DND-41 (cell line): ENCODE results near the gene RBPJ.

Source experiments
- CTCF ChIP-seq: IDR thresholded peaks from 2 replicates; pipeline ENCODE4 v1.5.1; 2012; ENCODE audit warnings: borderline replicate concordance, low read length, moderate library complexity, mild to moderate bottlenecking; ENCODE audit not compliant: poor library complexity, severe bottlenecking; ENCODE audit errors: extremely low read depth
- EZH2 ChIP-seq: IDR thresholded peaks from 3 replicates; pipeline ENCODE4 v1.6.1; 2012; ENCODE audit warnings: borderline replicate concordance, low read depth, mild to moderate bottlenecking, moderate library complexity, low read length, inconsistent platforms; ENCODE audit not compliant: severe bottlenecking

GRCh38 chr4:26424838-26425237, 104.0 kb downstream of the RBPJ start:
- TF ChIP-seq CTCF = peak; percentile 46
- TF ChIP-seq EZH2 = no peak
